WTC11 (cell line): ENCODE results near the gene SCYL1.

ENCODE experiments used
- ATF1 ChIP-seq: sonication (generic); formaldehyde crosslinking; IDR thresholded peaks from 2 replicates; pipeline ENCODE4 v1.8.1; 2023; ENCODE audit warnings: mild to moderate bottlenecking, moderate library complexity, missing genetic modification reagents
- CTCF ChIP-seq: fragments of 200-600 bp; IDR thresholded peaks from 2 replicates; pipeline ENCODE4 v1.8.0; 2022; ENCODE audit warnings: antibody characterized with exemption
- ESRRA ChIP-seq: sonication (generic); formaldehyde crosslinking; IDR thresholded peaks from 2 replicates; pipeline ENCODE4 v1.8.1; 2022; ENCODE audit warnings: mild to moderate bottlenecking, missing genetic modification reagents, borderline replicate concordance
- FOXP1 ChIP-seq: sonication (generic); formaldehyde crosslinking; IDR thresholded peaks from 2 replicates; pipeline ENCODE4 v1.8.0; 2022; ENCODE audit warnings: missing genetic modification reagents, mild to moderate bottlenecking, moderate library complexity, borderline replicate concordance
- RELA ChIP-seq: sonication (generic); formaldehyde crosslinking; IDR thresholded peaks from 2 replicates; pipeline ENCODE4 v1.8.1; 2022; ENCODE audit warnings: missing genetic modification reagents, mild to moderate bottlenecking, borderline replicate concordance
- SP1 ChIP-seq: sonication (generic); formaldehyde crosslinking; conservative IDR thresholded peaks from 2 replicates; pipeline ENCODE4 v1.8.1; 2022; ENCODE audit warnings: missing genetic modification reagents
- ZNF121 ChIP-seq: sonication (generic); formaldehyde crosslinking; IDR thresholded peaks from 2 replicates; pipeline ENCODE4 v1.8.0; 2023; ENCODE audit warnings: missing genetic modification reagents
- ZNF232 ChIP-seq: sonication (generic); formaldehyde crosslinking; IDR thresholded peaks from 2 replicates; pipeline ENCODE4 v1.8.0; 2022; ENCODE audit warnings: mild to moderate bottlenecking, missing genetic modification reagents
- ZNF423 ChIP-seq: fragments of 250-450 bp; sonication (Bioruptor Pico); IDR thresholded peaks from 2 replicates; pipeline ENCODE4 v2.1.2; 2022; ENCODE audit warnings: mild to moderate bottlenecking, moderate library complexity
- TF ChIP-seq, protein P1 (sequence below): sonication (generic); formaldehyde crosslinking; IDR thresholded peaks from 2 replicates; pipeline ENCODE4 v1.8.0; 2022; ENCODE audit warnings: mild to moderate bottlenecking, missing genetic modification reagents
- TF ChIP-seq, protein P2 (sequence below): sonication (generic); formaldehyde crosslinking; IDR thresholded peaks from 2 replicates; pipeline ENCODE4 v1.8.1; 2023; ENCODE audit warnings: mild to moderate bottlenecking, missing genetic modification reagents, moderate library complexity
- TF ChIP-seq, protein P3 (sequence below): sonication (generic); formaldehyde crosslinking; IDR thresholded peaks from 2 replicates; pipeline ENCODE4 v1.8.1; 2023; ENCODE audit warnings: mild to moderate bottlenecking, missing genetic modification reagents, borderline replicate concordance

DNA sequence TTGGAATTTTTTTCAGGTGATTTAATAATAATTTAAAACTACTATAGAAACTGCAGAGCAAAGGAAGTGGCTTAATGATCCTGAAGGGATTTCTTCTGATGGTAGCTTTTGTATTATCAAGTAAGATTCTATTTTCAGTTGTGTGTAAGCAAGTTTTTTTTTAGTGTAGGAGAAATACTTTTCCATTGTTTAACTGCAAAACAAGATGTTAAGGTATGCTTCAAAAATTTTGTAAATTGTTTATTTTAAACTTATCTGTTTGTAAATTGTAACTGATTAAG is 22.7 kb upstream of the SCYL1 start:
- no peak for TF ChIP-seq RELA
- TF ChIP-seq CTCF, result no peak
- TF ChIP-seq, protein P1, sequence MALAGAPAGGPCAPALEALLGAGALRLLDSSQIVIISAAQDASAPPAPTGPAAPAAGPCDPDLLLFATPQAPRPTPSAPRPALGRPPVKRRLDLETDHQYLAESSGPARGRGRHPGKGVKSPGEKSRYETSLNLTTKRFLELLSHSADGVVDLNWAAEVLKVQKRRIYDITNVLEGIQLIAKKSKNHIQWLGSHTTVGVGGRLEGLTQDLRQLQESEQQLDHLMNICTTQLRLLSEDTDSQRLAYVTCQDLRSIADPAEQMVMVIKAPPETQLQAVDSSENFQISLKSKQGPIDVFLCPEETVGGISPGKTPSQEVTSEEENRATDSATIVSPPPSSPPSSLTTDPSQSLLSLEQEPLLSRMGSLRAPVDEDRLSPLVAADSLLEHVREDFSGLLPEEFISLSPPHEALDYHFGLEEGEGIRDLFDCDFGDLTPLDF, result no peak
- TF ChIP-seq, protein P2, sequence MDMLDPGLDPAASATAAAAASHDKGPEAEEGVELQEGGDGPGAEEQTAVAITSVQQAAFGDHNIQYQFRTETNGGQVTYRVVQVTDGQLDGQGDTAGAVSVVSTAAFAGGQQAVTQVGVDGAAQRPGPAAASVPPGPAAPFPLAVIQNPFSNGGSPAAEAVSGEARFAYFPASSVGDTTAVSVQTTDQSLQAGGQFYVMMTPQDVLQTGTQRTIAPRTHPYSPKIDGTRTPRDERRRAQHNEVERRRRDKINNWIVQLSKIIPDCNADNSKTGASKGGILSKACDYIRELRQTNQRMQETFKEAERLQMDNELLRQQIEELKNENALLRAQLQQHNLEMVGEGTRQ, result no peak
- TF ChIP-seq ZNF232 (CRISPR knock-in tag), result no peak
- TF ChIP-seq ATF1, result no peak
- TF ChIP-seq ZNF423 (CRISPR knock-in tag), result no peak
- TF ChIP-seq, protein P3, sequence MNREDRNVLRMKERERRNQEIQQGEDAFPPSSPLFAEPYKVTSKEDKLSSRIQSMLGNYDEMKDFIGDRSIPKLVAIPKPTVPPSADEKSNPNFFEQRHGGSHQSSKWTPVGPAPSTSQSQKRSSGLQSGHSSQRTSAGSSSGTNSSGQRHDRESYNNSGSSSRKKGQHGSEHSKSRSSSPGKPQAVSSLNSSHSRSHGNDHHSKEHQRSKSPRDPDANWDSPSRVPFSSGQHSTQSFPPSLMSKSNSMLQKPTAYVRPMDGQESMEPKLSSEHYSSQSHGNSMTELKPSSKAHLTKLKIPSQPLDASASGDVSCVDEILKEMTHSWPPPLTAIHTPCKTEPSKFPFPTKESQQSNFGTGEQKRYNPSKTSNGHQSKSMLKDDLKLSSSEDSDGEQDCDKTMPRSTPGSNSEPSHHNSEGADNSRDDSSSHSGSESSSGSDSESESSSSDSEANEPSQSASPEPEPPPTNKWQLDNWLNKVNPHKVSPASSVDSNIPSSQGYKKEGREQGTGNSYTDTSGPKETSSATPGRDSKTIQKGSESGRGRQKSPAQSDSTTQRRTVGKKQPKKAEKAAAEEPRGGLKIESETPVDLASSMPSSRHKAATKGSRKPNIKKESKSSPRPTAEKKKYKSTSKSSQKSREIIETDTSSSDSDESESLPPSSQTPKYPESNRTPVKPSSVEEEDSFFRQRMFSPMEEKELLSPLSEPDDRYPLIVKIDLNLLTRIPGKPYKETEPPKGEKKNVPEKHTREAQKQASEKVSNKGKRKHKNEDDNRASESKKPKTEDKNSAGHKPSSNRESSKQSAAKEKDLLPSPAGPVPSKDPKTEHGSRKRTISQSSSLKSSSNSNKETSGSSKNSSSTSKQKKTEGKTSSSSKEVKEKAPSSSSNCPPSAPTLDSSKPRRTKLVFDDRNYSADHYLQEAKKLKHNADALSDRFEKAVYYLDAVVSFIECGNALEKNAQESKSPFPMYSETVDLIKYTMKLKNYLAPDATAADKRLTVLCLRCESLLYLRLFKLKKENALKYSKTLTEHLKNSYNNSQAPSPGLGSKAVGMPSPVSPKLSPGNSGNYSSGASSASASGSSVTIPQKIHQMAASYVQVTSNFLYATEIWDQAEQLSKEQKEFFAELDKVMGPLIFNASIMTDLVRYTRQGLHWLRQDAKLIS (CRISPR knock-in tag), result no peak
- TF ChIP-seq SP1 (CRISPR knock-in tag), result no peak
- TF ChIP-seq ZNF121 (CRISPR knock-in tag), result no peak
- no peak for TF ChIP-seq FOXP1 (CRISPR knock-in tag)
- no peak for TF ChIP-seq ESRRA (CRISPR knock-in tag)
